ENCODE data around the gene NCK1. TPM values are rescaled to one million over a fixed set of nuclear protein-coding genes. Genes with fewer than 3 reads are reported as not detected.
"Not testable (repeated sequence)": the region's sequence is repeated elsewhere in the genome, so short reads cannot be mapped to it uniquely, and the experiment has no call there.

The NCK1 gene
- total RNA-seq, 2 experiments from 2014 or later: 36.3 to 39.1 TPM

GRCh38 chr3:136898549-136898948, 36.5 kb downstream of the NCK1 start:
- Mint-ChIP-seq H3K9me3 (ENCODE audit: insufficient read depth) (peaks cover 14% of the 10 kb centered on the region), H3K27me3 (ENCODE audit: low read depth) (no peaks in the 10 kb centered on the region), H3K36me3 (ENCODE audit: low read depth) (peaks cover 55% of the 10 kb centered on the region), H3K4me1 (ENCODE audit: low read depth) (peaks cover 38% of the 10 kb centered on the region), H3K4me3 (no peak overlapping the region), H3K27ac (no peak overlapping the region)
- CTCF ChIA-PET: interaction anchor here (1.4 to 2.2 kb wide), 3 partner anchors 12 to 146 kb away, joined by 4 to 9 read pairs (median 5); partner anchors contain the start of gene STAG1
- POLR2A ChIA-PET: interaction anchor here (1.2 kb wide), 1 partner anchor 36 kb away, joined by 5 read pairs; the partner anchor contains the start of gene NCK1
- ATAC-seq (no peak), DNase-seq (no peak)

DNA sequence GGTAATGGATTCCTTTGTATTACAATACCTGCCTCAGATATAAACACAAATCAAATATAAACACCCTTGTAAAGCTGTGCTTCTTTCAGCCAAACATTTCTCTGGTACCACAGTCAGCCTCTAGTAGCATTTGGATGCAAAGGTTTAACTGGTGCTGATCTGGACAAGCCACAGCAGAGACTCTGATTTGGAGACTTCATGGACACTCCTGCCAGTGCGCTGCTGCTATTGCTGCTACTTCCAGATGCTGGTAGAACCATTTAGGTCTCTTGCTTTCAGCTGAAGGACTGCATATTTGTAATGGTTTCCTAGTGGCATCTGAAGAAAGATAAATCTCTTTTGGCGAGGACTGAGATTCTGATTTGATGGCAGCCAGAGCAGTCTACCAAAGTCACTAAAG, 36.9 kb downstream of the NCK1 start:
- H3K9me3 Mint-ChIP-seq (ENCODE audit: insufficient read depth): peaks cover 18% of the 10 kb centered on the region
- DNase-seq (no peak), ATAC-seq (no peak)
- no peak overlapping the region for H3K4me3 Mint-ChIP-seq
- H3K36me3 Mint-ChIP-seq (ENCODE audit: low read depth): peaks cover 58% of the 10 kb centered on the region
- peaks cover 38% of the 10 kb centered on the region for H3K4me1 Mint-ChIP-seq (ENCODE audit: low read depth)
- ChIA-PET CTCF (interaction anchor here (1.4 to 2.2 kb wide), 3 partner anchors 11 to 146 kb away, joined by 4 to 9 read pairs (median 5); partner anchors contain the start of gene STAG1), POLR2A (interaction anchor here (1.2 kb wide), 1 partner anchor 36 kb away, joined by 5 read pairs; the partner anchor contains the start of gene NCK1)
- no peaks in the 10 kb centered on the region for H3K27me3 Mint-ChIP-seq (ENCODE audit: low read depth)
- H3K27ac Mint-ChIP-seq: no peak overlapping the region

GRCh38 chr3:136899622-136900158, 37.7 kb downstream of the NCK1 start:
- Mint-ChIP-seq H3K36me3 (ENCODE audit: low read depth) (peaks cover 58% of the 10 kb centered on the region), H3K27ac (peak overlapping the region; percentile 8), H3K4me1 (ENCODE audit: low read depth) (peaks cover 38% of the 10 kb centered on the region), H3K9me3 (ENCODE audit: insufficient read depth) (peaks cover 23% of the 10 kb centered on the region), H3K4me3 (no peak overlapping the region), H3K27me3 (ENCODE audit: low read depth) (no peaks in the 10 kb centered on the region)
- ChIA-PET CTCF (interaction anchor here (2.0 to 2.2 kb wide), 2 partner anchors 114 to 147 kb away, joined by 4 to 9 read pairs; partner anchors contain the start of gene STAG1), POLR2A (no interaction called here)
- ATAC-seq (no peak), DNase-seq (no peak)

GRCh38 chr3:136900694-136901093, 38.7 kb downstream of the NCK1 start:
- POLR2A ChIA-PET; ATAC-seq; H3K4me3 Mint-ChIP-seq; H3K27me3 Mint-ChIP-seq (ENCODE audit: low read depth); DNase-seq: not testable (repeated sequence)
- peaks cover 25% of the 10 kb centered on the region for H3K9me3 Mint-ChIP-seq (ENCODE audit: insufficient read depth)
- H3K27ac Mint-ChIP-seq: peak overlapping the region; percentile 14
- H3K4me1 Mint-ChIP-seq (ENCODE audit: low read depth): peaks cover 39% of the 10 kb centered on the region
- CTCF ChIA-PET: interaction anchor here (1.1 kb wide), 1 partner anchor 113 kb away, joined by 3 read pairs; no protein-coding TSS in a partner anchor
- peaks cover 65% of the 10 kb centered on the region for H3K36me3 Mint-ChIP-seq (ENCODE audit: low read depth)

- H3K4me3 Mint-ChIP-seq: no peak overlapping the region
- DNase-seq (no peak), ATAC-seq (no peak)
- H3K36me3 Mint-ChIP-seq (ENCODE audit: low read depth): peaks cover 66% of the 10 kb centered on the region
- peaks cover 42% of the 10 kb centered on the region for H3K4me1 Mint-ChIP-seq (ENCODE audit: low read depth)
- ChIA-PET CTCF (no interaction called here), POLR2A (no interaction called here)
- no peak overlapping the region for H3K27ac Mint-ChIP-seq
- no peaks in the 10 kb centered on the region for H3K27me3 Mint-ChIP-seq (ENCODE audit: low read depth)
- H3K9me3 Mint-ChIP-seq (ENCODE audit: insufficient read depth): peaks cover 25% of the 10 kb centered on the region
Observed at GRCh38 chr3:136901391-136901790, 39.4 kb downstream of the NCK1 start.

DNA sequence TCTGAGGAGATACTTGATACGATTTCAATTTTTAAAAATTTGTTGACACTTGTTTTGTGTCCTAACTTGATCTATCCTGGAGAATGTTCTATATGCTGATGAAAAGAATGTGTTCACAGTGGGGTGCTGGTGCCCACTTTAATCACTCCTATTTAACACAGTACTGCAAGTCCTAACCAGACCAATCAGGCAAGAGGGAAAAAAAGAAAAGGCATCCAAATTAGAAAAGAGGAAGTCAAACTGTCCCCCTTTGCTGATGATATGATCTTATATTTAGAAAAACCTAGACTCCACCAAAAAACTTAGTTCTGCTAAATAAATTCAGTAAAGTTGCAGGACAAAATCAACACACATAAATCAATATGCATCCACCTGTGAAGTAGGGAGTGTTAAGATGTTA, 40.5 kb downstream of the NCK1 start:
- Mint-ChIP-seq H3K9me3 (ENCODE audit: insufficient read depth) (peaks cover 25% of the 10 kb centered on the region), H3K4me1 (ENCODE audit: low read depth) (peaks cover 48% of the 10 kb centered on the region), H3K36me3 (ENCODE audit: low read depth) (peaks cover 70% of the 10 kb centered on the region)
- ATAC-seq; POLR2A ChIA-PET; H3K27ac Mint-ChIP-seq; CTCF ChIA-PET; DNase-seq; H3K27me3 Mint-ChIP-seq (ENCODE audit: low read depth); H3K4me3 Mint-ChIP-seq: not testable (repeated sequence)

DNA sequence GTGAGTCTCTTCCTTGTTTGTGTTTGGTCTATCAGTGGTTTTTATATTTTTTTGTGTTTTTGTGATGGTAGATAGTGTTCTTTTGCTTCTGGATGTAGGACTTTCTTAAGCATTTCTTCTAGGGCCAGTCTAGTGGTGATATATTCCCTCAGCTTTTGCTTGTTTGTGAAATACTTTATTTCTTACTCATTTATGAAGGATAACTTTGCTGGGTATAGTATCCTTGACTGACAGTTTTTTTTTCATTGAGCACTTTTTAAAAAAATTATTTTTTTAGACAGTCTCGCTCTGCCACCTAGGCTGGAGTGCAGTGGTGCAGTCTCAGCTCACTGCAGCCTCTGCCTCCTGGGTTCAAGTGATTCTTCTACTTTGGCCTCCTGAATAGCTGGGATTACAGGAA, 41.9 kb downstream of the NCK1 start:
- CTCF ChIA-PET: no interaction called here
- Mint-ChIP-seq H3K27me3 (ENCODE audit: low read depth) (no peaks in the 10 kb centered on the region), H3K27ac (no peak overlapping the region), H3K9me3 (ENCODE audit: insufficient read depth) (peaks cover 25% of the 10 kb centered on the region), H3K4me1 (ENCODE audit: low read depth) (peaks cover 53% of the 10 kb centered on the region), H3K4me3 (no peak overlapping the region), H3K36me3 (ENCODE audit: low read depth) (peaks cover 71% of the 10 kb centered on the region)
- POLR2A ChIA-PET: no interaction called here
- DNase-seq: no peak
- ATAC-seq: no peak

- POLR2A ChIA-PET: no interaction called here
- DNase-seq: no peak
- peaks cover 54% of the 10 kb centered on the region for H3K4me1 Mint-ChIP-seq (ENCODE audit: low read depth)
Observed at GRCh38 chr3:136904746-136905145, 42.7 kb downstream of the NCK1 start.

DNA sequence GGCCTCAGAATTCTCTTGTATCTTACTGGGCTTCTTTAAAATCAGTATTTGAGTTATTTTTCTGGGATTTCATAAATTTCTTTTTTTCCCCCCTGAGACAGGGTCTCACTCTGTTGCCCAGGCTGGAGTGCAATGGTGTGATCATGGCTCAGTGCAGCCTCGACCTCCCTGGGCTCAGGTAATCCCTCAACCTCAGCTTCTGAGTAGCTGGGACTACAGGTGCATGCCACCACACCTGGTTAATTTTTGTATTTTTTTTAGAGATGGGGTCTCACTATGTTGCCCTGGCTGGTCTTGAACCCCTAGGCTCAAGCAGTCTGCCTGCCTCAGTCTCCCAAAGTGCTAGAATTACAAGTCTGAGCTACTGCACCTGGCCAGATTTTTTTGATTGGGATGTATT, 43.5 kb downstream of the NCK1 start:
- ATAC-seq: no peak
- POLR2A ChIA-PET: no interaction called here

More at GRCh38 chr3:136904746-136905145, 42.7 kb downstream of the NCK1 start:
- H3K4me3 Mint-ChIP-seq: no peak overlapping the region
- no peak overlapping the region for H3K27ac Mint-ChIP-seq
- no peaks in the 10 kb centered on the region for H3K27me3 Mint-ChIP-seq (ENCODE audit: low read depth)
- CTCF ChIA-PET: no interaction called here
- no peak for ATAC-seq
- H3K9me3 Mint-ChIP-seq (ENCODE audit: insufficient read depth): peaks cover 25% of the 10 kb centered on the region
- peaks cover 66% of the 10 kb centered on the region for H3K36me3 Mint-ChIP-seq (ENCODE audit: low read depth)

DNA sequence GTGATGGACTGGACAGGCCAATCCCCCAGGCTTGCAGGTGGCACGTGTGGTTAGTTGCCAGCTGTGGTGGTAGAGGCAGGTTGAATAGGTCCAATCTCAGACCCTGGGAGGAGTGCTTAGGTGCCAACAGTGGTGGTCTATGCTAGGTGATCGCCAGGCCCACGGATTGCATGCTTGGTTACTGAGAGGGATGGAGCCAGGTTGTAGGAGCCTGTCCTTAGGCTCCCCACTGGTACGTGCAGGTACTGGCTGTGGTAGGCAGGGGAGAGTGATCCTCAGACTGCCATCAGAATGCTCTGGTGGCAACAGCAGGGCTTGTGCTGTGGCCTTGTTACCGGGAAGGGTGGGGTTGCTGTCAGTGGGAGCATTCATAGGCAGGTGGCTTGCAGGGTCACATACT, 44.7 kb downstream of the NCK1 start:
- Mint-ChIP-seq H3K4me1 (ENCODE audit: low read depth) (peaks cover 42% of the 10 kb centered on the region), H3K4me3 (no peak overlapping the region), H3K36me3 (ENCODE audit: low read depth) (peaks cover 57% of the 10 kb centered on the region), H3K27ac (no peak overlapping the region), H3K9me3 (ENCODE audit: insufficient read depth) (peaks cover 25% of the 10 kb centered on the region), H3K27me3 (ENCODE audit: low read depth) (no peaks in the 10 kb centered on the region)
- DNase-seq (no peak), ATAC-seq (no peak)
- POLR2A ChIA-PET: no interaction called here
- CTCF ChIA-PET: interaction anchor here (1.1 kb wide), 1 partner anchor 45 kb away, joined by 3 read pairs; the partner anchor contains the start of gene NCK1

More for the DNA sequence above, 43.5 kb downstream of the NCK1 start:
- no peak for DNase-seq
- H3K4me1 Mint-ChIP-seq (ENCODE audit: low read depth): peaks cover 51% of the 10 kb centered on the region
- CTCF ChIA-PET: interaction anchor here (1.1 kb wide), 1 partner anchor 44 kb away, joined by 3 read pairs; the partner anchor contains the start of gene NCK1
- H3K9me3 Mint-ChIP-seq (ENCODE audit: insufficient read depth): peaks cover 21% of the 10 kb centered on the region
- peaks cover 58% of the 10 kb centered on the region for H3K36me3 Mint-ChIP-seq (ENCODE audit: low read depth)
- H3K27ac Mint-ChIP-seq: no peak overlapping the region
- H3K27me3 Mint-ChIP-seq (ENCODE audit: low read depth): no peaks in the 10 kb centered on the region
- no peak overlapping the region for H3K4me3 Mint-ChIP-seq

DNA sequence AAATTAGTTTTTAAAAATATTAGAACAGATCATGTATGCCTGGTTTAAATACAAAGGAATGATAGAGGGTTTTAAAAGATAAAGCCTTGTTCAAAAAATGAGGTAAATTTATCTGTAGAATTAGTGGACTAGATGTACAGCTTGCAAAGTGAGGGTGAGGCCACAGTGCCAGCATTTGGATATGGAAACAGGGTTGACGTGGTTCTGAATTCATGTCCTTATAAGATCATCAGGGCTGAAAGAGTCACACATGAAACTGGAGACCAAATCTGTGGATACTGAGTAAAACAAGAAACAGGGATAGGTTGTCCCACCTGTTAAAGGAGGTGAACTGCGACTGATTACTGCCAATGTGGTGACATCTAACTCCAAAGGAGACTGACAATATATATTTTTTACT, 46.3 kb downstream of the NCK1 start:
- ChIA-PET POLR2A (no interaction called here), CTCF (interaction anchor here (3.5 kb wide), 1 partner anchor 46 kb away, joined by 14 read pairs; the partner anchor contains the start of gene NCK1)
- Mint-ChIP-seq H3K4me1 (ENCODE audit: low read depth) (peaks cover 43% of the 10 kb centered on the region), H3K36me3 (ENCODE audit: low read depth) (peaks cover 56% of the 10 kb centered on the region), H3K27ac (no peak overlapping the region), H3K27me3 (ENCODE audit: low read depth) (no peaks in the 10 kb centered on the region), H3K4me3 (no peak overlapping the region), H3K9me3 (ENCODE audit: insufficient read depth) (peaks cover 20% of the 10 kb centered on the region)
- no peak for DNase-seq
- no peak for ATAC-seq

DNA sequence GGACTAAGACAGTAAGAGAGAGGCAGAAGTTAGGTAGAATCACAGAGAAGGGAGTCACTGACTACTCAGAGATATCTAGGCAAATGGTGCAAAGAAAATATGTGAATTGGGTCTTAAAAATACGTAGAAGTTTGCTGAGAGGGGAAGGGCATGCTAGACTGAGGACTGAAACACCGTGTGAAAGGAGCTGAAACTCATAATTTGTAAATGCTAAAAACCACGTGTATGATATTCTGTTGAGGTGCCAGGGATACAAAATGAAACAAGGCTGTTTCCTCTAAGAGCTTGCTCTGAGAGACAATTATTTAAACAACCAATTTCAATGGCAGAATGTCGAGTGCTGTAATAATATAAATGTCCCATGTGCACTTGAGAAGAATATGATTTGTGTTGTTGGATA, 47.2 kb downstream of the NCK1 start:
- H3K27me3 Mint-ChIP-seq (ENCODE audit: low read depth): no peaks in the 10 kb centered on the region
- peak overlapping the region; percentile 9 for H3K4me3 Mint-ChIP-seq
- no peak for ATAC-seq
- ChIA-PET POLR2A (interaction anchor here (0.6 kb wide), 1 partner anchor 14 kb away, joined by 3 read pairs; no protein-coding TSS in a partner anchor), CTCF (interaction anchor here (1.6 to 3.5 kb wide), 2 partner anchors 16 to 47 kb away, joined by 6 to 14 read pairs; partner anchors contain the start of gene NCK1)
- peaks cover 15% of the 10 kb centered on the region for H3K9me3 Mint-ChIP-seq (ENCODE audit: insufficient read depth)
- no peak overlapping the region for H3K27ac Mint-ChIP-seq
- DNase-seq: no peak
- H3K36me3 Mint-ChIP-seq (ENCODE audit: low read depth): peaks cover 59% of the 10 kb centered on the region
- peaks cover 43% of the 10 kb centered on the region for H3K4me1 Mint-ChIP-seq (ENCODE audit: low read depth)

All from activated CD8-positive, alpha-beta T cell treated with anti-CD3 and anti-CD28 coated beads, Interleukin-2, amount 10 ng/mL, durations not matched to agents 7 days and 5 days (primary cell).